Measurements from ENCODE around the gene FANCM. TPM values are rescaled to one million over a fixed set of nuclear protein-coding genes. Genes with fewer than 3 reads are reported as not detected.
"Not testable (repeated sequence)": the region's sequence is repeated elsewhere in the genome, so short reads cannot be mapped to it uniquely, and the experiment has no call there.

Gene FANCM
- total RNA-seq, 2 donors from 2014 or later = 4.7 to 8.8 TPM

GRCh38 chr14:45204241-45204640 is 68.5 kb downstream of the FANCM start:
- no peaks in the 10 kb centered on the region for H3K36me3 ChIP-seq
- H3K9ac ChIP-seq (ENCODE audit: low read depth in 2 of 2, low read length in 2 of 2) = no peak overlapping the region
- H3K27ac ChIP-seq = no peak overlapping the region
- no peak overlapping the region for H3K4me3 ChIP-seq
- intact Hi-C loops (cut with DNase I) = no loop called here
- DNase-seq = no peak
- H3K27me3 ChIP-seq = no peaks in the 10 kb centered on the region
- TF ChIP-seq CTCF (IDR thresholded peaks at IDR 0.05) = no peak
- H3K4me1 ChIP-seq = no peaks in the 10 kb centered on the region
- no peaks in the 10 kb centered on the region for H3K9me3 ChIP-seq

GRCh38 chr14:45210159-45210558 is 74.4 kb downstream of the FANCM start:
- H3K27me3 ChIP-seq = no peaks in the 10 kb centered on the region
- DNase-seq = no peak
- no peaks in the 10 kb centered on the region for H3K36me3 ChIP-seq
- no peak overlapping the region for H3K27ac ChIP-seq
- H3K9ac ChIP-seq (ENCODE audit: low read depth in 2 of 2, low read length in 2 of 2) = no peak overlapping the region
- no peak overlapping the region for H3K4me3 ChIP-seq
- no peak for TF ChIP-seq CTCF (IDR thresholded peaks at IDR 0.05)
- intact Hi-C loops (cut with DNase I) = no loop called here
- H3K9me3 ChIP-seq = no peaks in the 10 kb centered on the region
- H3K4me1 ChIP-seq = no peaks in the 10 kb centered on the region

GRCh38 chr14:45211295-45211694 is 75.6 kb downstream of the FANCM start:
- no peak overlapping the region for H3K27ac ChIP-seq
- no peak overlapping the region for H3K4me3 ChIP-seq
- no peak for TF ChIP-seq CTCF (IDR thresholded peaks at IDR 0.05)
- H3K36me3 ChIP-seq = no peaks in the 10 kb centered on the region
- no peaks in the 10 kb centered on the region for H3K4me1 ChIP-seq
- intact Hi-C loops (cut with DNase I) = no loop called here
- DNase-seq = no peak
- no peaks in the 10 kb centered on the region for H3K27me3 ChIP-seq
- no peak overlapping the region for H3K9ac ChIP-seq (ENCODE audit: low read depth in 2 of 2, low read length in 2 of 2)
- H3K9me3 ChIP-seq = no peaks in the 10 kb centered on the region

GRCh38 chr14:45212231-45212630 is 76.5 kb downstream of the FANCM start:
- no peaks in the 10 kb centered on the region for H3K9me3 ChIP-seq
- no peak overlapping the region for H3K27ac ChIP-seq
- H3K9ac ChIP-seq (ENCODE audit: low read depth in 2 of 2, low read length in 2 of 2) = no peak overlapping the region
- no peak for TF ChIP-seq CTCF (IDR thresholded peaks at IDR 0.05)
- no peak for DNase-seq
- H3K4me1 ChIP-seq = no peaks in the 10 kb centered on the region
- H3K36me3 ChIP-seq = no peaks in the 10 kb centered on the region
- intact Hi-C loops (cut with DNase I) = no loop called here
- H3K27me3 ChIP-seq = no peaks in the 10 kb centered on the region
- no peak overlapping the region for H3K4me3 ChIP-seq

GRCh38 chr14:45213716-45214115 is 78.0 kb downstream of the FANCM start:
- H3K4me3 ChIP-seq; H3K9ac ChIP-seq (ENCODE audit: low read depth in 2 of 2, low read length in 2 of 2); H3K9me3 ChIP-seq; H3K4me1 ChIP-seq; H3K36me3 ChIP-seq; DNase-seq; H3K27me3 ChIP-seq; intact Hi-C loops (cut with DNase I); H3K27ac ChIP-seq: not testable (repeated sequence)

- intact Hi-C loops (cut with DNase I); H3K9me3 ChIP-seq; H3K9ac ChIP-seq (ENCODE audit: low read depth in 2 of 2, low read length in 2 of 2); H3K27me3 ChIP-seq; H3K27ac ChIP-seq; DNase-seq; H3K4me3 ChIP-seq; H3K36me3 ChIP-seq; H3K4me1 ChIP-seq: not testable (repeated sequence)
Measured at GRCh38 chr14:45214341-45214740, 78.6 kb downstream of the FANCM start.

Data from colonic mucosa (tissue), 4 donors.